Esophagus (tissue), 2 donors: ENCODE data around the gene NCAPD3. TPM values are rescaled to one million over a fixed set of nuclear protein-coding genes. Genes with fewer than 3 reads are reported as not detected.

Source experiments
- H3K27ac ChIP-seq, 2 donors: one replicate each; pipeline ENCODE4 v1.5.1; 2013; ENCODE audit warnings: low read depth in 2 of 2, mild to moderate bottlenecking in 2 of 2, inconsistent platforms in 1 of 2, low read length in 1 of 2, moderate library complexity in 1 of 2
- H3K27me3 ChIP-seq, 2 donors: one replicate each; pipeline ENCODE4 v1.6.1; 2013; ENCODE audit warnings: low read length in 2 of 2, control low read depth in 1 of 2, mild to moderate bottlenecking in 1 of 2; ENCODE audit not compliant: insufficient read depth in 2 of 2, control insufficient read depth in 1 of 2
- H3K36me3 ChIP-seq, 2 donors: one replicate each; pipeline ENCODE4 v1.6.1; 2013; ENCODE audit warnings: low read length in 1 of 2; ENCODE audit not compliant: control insufficient read depth in 2 of 2, insufficient read depth in 2 of 2
- H3K4me1 ChIP-seq, 2 donors: one replicate each; pipeline ENCODE4 v1.6.1; 2013; ENCODE audit warnings: low read length in 1 of 2; ENCODE audit not compliant: control insufficient read depth in 2 of 2, insufficient read depth in 2 of 2
- H3K4me3 ChIP-seq, 2 donors: one replicate each; pipeline ENCODE4 v1.5.1; 2013; ENCODE audit warnings: low read length in 2 of 2, mild to moderate bottlenecking in 2 of 2, low read depth in 1 of 2, moderate library complexity in 1 of 2
- H3K9me3 ChIP-seq, 2 donors: one replicate each; pipeline ENCODE4 v1.6.1; 2013; ENCODE audit warnings: mild to moderate bottlenecking in 2 of 2, low read depth in 1 of 2, low read length in 1 of 2, moderate library complexity in 1 of 2; ENCODE audit not compliant: control insufficient read depth in 2 of 2, insufficient read depth in 1 of 2
- WGBS, 2 donors: extraction: QIAGEN DNeasy Blood & Tissue Kit; methylation state at CpG; one replicate each; pipeline ENCODE4 v1.1.7; 2013; 5-methylcytosine and 5-hydroxymethylcytosine counted together
- polyA plus RNA-seq, 2 donors: library from polyadenylated mRNA; stranded (reverse); fragments of 200-250 nt; gene quantifications; one replicate each; pipeline ENCODE4 v1.2.3, GENCODE V29; 2013
- donor health status: healthy with polysubstance abuse.
- donor health status: Bipolar disorder and iron deficiency.

Gene NCAPD3
- polyA plus RNA-seq, 2 donors = 4.7 to 8.9 TPM

GRCh38 chr11:134173296-134173695 lies 50.5 kb downstream of the NCAPD3 start:
- Histone ChIP-seq H3K27ac (no peak overlapping the region), H3K4me1 (no peaks in the 10 kb centered on the region), H3K36me3 (peaks cover 17 to 27% of the 10 kb centered on the region in 2 donors), H3K27me3 (no peaks in the 10 kb centered on the region), H3K9me3 (no peaks in the 10 kb centered on the region), H3K4me3 (no peak overlapping the region)
- 98 to 100% methylated on average over 5 of the region's 5 CpGs for WGBS, 2 donors

GRCh38 chr11:134171951-134172350 lies 51.8 kb downstream of the NCAPD3 start:
- H3K4me1 ChIP-seq = no peaks in the 10 kb centered on the region
- H3K27me3 ChIP-seq = no peaks in the 10 kb centered on the region
- H3K27ac ChIP-seq = no peak overlapping the region
- H3K36me3 ChIP-seq = peaks cover 13 to 30% of the 10 kb centered on the region in 2 donors
- H3K9me3 ChIP-seq = no peaks in the 10 kb centered on the region
- WGBS, 2 donors = 97 to 98% methylated on average over 10 of the region's 10 CpGs
- H3K4me3 ChIP-seq = no peak overlapping the region

- no peaks in the 10 kb centered on the region for H3K4me1 ChIP-seq
- no peak overlapping the region for H3K27ac ChIP-seq
- no peak overlapping the region for H3K4me3 ChIP-seq
- H3K36me3 ChIP-seq = peaks cover 6 to 26% of the 10 kb centered on the region in 2 donors
- WGBS, 2 donors = 95 to 100% methylated on average over 5 of the region's 5 CpGs
- H3K27me3 ChIP-seq = no peaks in the 10 kb centered on the region
- no peaks in the 10 kb centered on the region for H3K9me3 ChIP-seq
Measured at GRCh38 chr11:134170919-134171281, 52.9 kb downstream of the NCAPD3 start.

GRCh38 chr11:134170177-134170918 lies 53.4 kb downstream of the NCAPD3 start:
- Histone ChIP-seq H3K4me3 (no peak overlapping the region), H3K36me3 (peaks cover 2 to 26% of the 10 kb centered on the region in 2 donors), H3K4me1 (no peaks in the 10 kb centered on the region), H3K27me3 (no peaks in the 10 kb centered on the region), H3K9me3 (no peaks in the 10 kb centered on the region), H3K27ac (no peak overlapping the region)
- 86 to 90% methylated on average over 6 of the region's 6 CpGs for WGBS, 2 donors

- Histone ChIP-seq H3K9me3 (no peaks in the 10 kb centered on the region), H3K27me3 (no peaks in the 10 kb centered on the region), H3K36me3 (peaks cover 10 to 38% of the 10 kb centered on the region in 2 donors), H3K27ac (no peak overlapping the region), H3K4me1 (no peaks in the 10 kb centered on the region), H3K4me3 (no peak overlapping the region)
- WGBS, 2 donors = 96 to 97% methylated on average over 11 of the region's 11 CpGs
Measured at GRCh38 chr11:134164490-134165370, 59.0 kb downstream of the NCAPD3 start.

GRCh38 chr11:134159652-134160051 lies 64.1 kb downstream of the NCAPD3 start:
- WGBS, 2 donors = 92 to 93% methylated on average over 9 of the region's 9 CpGs
- Histone ChIP-seq H3K9me3 (no peaks in the 10 kb centered on the region), H3K27ac (no peak overlapping the region), H3K4me3 (no peak overlapping the region), H3K4me1 (no peaks in the 10 kb centered on the region), H3K36me3 (peaks cover 13 to 37% of the 10 kb centered on the region in 2 donors), H3K27me3 (no peaks in the 10 kb centered on the region)

- Histone ChIP-seq H3K36me3 (peaks cover 10 to 38% of the 10 kb centered on the region in 2 donors), H3K27me3 (no peaks in the 10 kb centered on the region), H3K4me1 (no peaks in the 10 kb centered on the region), H3K27ac (no peak overlapping the region), H3K9me3 (no peaks in the 10 kb centered on the region), H3K4me3 (no peak overlapping the region)
- 96 to 97% methylated on average over 9 of the region's 9 CpGs for WGBS, 2 donors
Measured at GRCh38 chr11:134158023-134158422, 65.7 kb downstream of the NCAPD3 start.

GRCh38 chr11:134157451-134157850 lies 66.3 kb downstream of the NCAPD3 start:
- no peaks in the 10 kb centered on the region for H3K4me1 ChIP-seq
- H3K4me3 ChIP-seq = no peak overlapping the region
- H3K27ac ChIP-seq = no peak overlapping the region
- H3K36me3 ChIP-seq = peaks cover 11 to 38% of the 10 kb centered on the region in 2 donors
- H3K9me3 ChIP-seq = no peaks in the 10 kb centered on the region
- H3K27me3 ChIP-seq = no peaks in the 10 kb centered on the region
- 70 to 75% methylated on average over 4 of the region's 4 CpGs for WGBS, 2 donors

- peaks cover 11 to 35% of the 10 kb centered on the region in 2 donors for H3K36me3 ChIP-seq
- 93 to 95% methylated on average over 28 of the region's 28 CpGs for WGBS, 2 donors
Measured at GRCh38 chr11:134155946-134156865, 67.6 kb downstream of the NCAPD3 start.

More at GRCh38 chr11:134155946-134156865, 67.6 kb downstream of the NCAPD3 start:
- H3K4me1 ChIP-seq = no peaks in the 10 kb centered on the region
- no peak overlapping the region for H3K4me3 ChIP-seq
- no peaks in the 10 kb centered on the region for H3K9me3 ChIP-seq
- H3K27me3 ChIP-seq = no peaks in the 10 kb centered on the region
- H3K27ac ChIP-seq = no peak overlapping the region
